Subcutaneous abdominal adipose tissue (tissue), 5 donors: ENCODE measurements around the gene ATP9B.

Experiments used
- H3K27ac ChIP-seq: one replicate; pipeline ENCODE4 v1.7.0; 2013; ENCODE audit warnings: low read depth, mild to moderate bottlenecking, inconsistent platforms, low read length, moderate library complexity
- H3K27me3 ChIP-seq, 5 donors: one replicate each; pipeline ENCODE4 v1.7.0; 2013; ENCODE audit warnings: low read length in 5 of 5, inconsistent platforms in 1 of 5; ENCODE audit not compliant: control insufficient read depth in 5 of 5, insufficient read depth in 4 of 5
- H3K36me3 ChIP-seq, 5 donors: one replicate each; pipeline ENCODE4 v1.7.0; 2013; ENCODE audit warnings: low read length in 5 of 5; ENCODE audit not compliant: control insufficient read depth in 5 of 5, insufficient read depth in 5 of 5
- H3K4me1 ChIP-seq, 5 donors: one replicate each; pipeline ENCODE4 v1.7.0; 2013; ENCODE audit warnings: low read length in 5 of 5, mild to moderate bottlenecking in 3 of 5, moderate library complexity in 1 of 5; ENCODE audit not compliant: control insufficient read depth in 5 of 5, insufficient read depth in 5 of 5
- H3K4me3 ChIP-seq, 5 donors: one replicate each; pipeline ENCODE4 v1.7.0; 2013; ENCODE audit warnings: low read length in 5 of 5, low read depth in 1 of 5
- H3K9ac ChIP-seq, 5 donors: one replicate each; pipeline ENCODE4 v1.7.0; 2013; ENCODE audit warnings: low read length in 5 of 5, mild to moderate bottlenecking in 4 of 5, moderate library complexity in 3 of 5
- H3K9me3 ChIP-seq, 5 donors: one replicate each; pipeline ENCODE4 v1.7.0; 2013; ENCODE audit warnings: low read length in 5 of 5; ENCODE audit not compliant: control insufficient read depth in 5 of 5
- donor health status: healthy.
- donor health status: healthy.
- donor health status: healthy.
- donor health status: healthy.
- donor health status: healthy.

The ATP9B gene

DNA sequence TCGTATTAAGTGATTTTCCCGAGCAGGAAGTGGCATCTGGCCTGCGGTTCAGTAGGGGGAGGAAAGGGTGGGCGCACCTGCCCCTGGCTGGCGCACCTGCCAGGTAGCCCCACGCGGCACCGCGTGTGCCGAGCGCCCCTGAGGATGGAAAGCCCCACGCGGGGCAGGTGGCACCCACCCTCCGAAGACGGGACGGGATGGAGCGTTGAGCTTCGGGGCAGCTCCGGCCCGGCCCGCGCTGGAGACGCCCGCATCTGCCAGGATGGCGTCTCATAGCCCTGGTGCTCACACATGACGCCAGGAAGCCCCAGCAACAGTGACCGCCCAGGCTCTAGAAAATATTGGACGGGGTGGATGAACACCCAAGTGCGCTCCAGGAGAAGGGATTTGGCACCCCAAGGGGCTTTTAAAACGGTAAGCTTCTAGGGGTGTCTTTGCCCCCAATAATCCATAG is 324.0 kb downstream of the ATP9B start:
- no peaks in the 10 kb centered on the region for H3K36me3 ChIP-seq
- H3K9me3 ChIP-seq, result no peaks in the 10 kb centered on the region
- H3K27ac ChIP-seq, result peak overlapping the region; percentile 82
- H3K4me1 ChIP-seq, result peaks cover 3 to 25% (median 22%) of the 10 kb centered on the region in 5 donors
- H3K9ac ChIP-seq, result peak overlapping the region in 4 of 5 donors; percentile 12 to 83 (median 54)
- peaks cover 8 to 22% (median 18%) of the 10 kb centered on the region in 5 donors for H3K27me3 ChIP-seq
- H3K4me3 ChIP-seq, result peak overlapping the region; percentile 4 to 68 (median 57)

GRCh38 chr18:79393635-79394533 is 324.7 kb downstream of the ATP9B start:
- Histone ChIP-seq H3K4me1 (peaks cover 3 to 25% (median 22%) of the 10 kb centered on the region in 5 donors), H3K36me3 (no peaks in the 10 kb centered on the region), H3K27me3 (peaks cover 6 to 15% (median 12%) of the 10 kb centered on the region in 5 donors), H3K9ac (peak overlapping the region in 4 of 5 donors; percentile 59 to 83 (median 73)), H3K9me3 (no peaks in the 10 kb centered on the region), H3K27ac (peak overlapping the region; percentile 82), H3K4me3 (peak overlapping the region; percentile 8 to 68 (median 59))

GRCh38 chr18:79394534-79395307 is 325.5 kb downstream of the ATP9B start:
- Histone ChIP-seq H3K4me1 (peaks cover 3 to 33% (median 30%) of the 10 kb centered on the region in 5 donors), H3K36me3 (no peaks in the 10 kb centered on the region), H3K27ac (peak overlapping the region; percentile 82), H3K4me3 (peak overlapping the region in 4 of 5 donors; percentile 53 to 68 (median 58)), H3K9me3 (no peaks in the 10 kb centered on the region), H3K9ac (peak overlapping the region in 4 of 5 donors; percentile 59 to 82 (median 73)), H3K27me3 (peaks cover 4 to 10% (median 6%) of the 10 kb centered on the region in 5 donors)

GRCh38 chr18:79395308-79395640 is 326.1 kb downstream of the ATP9B start:
- Histone ChIP-seq H3K4me1 (peaks cover 3 to 34% (median 30%) of the 10 kb centered on the region in 5 donors), H3K4me3 (peak overlapping the region in 4 of 5 donors; percentile 53 to 68 (median 58)), H3K36me3 (no peaks in the 10 kb centered on the region), H3K27me3 (peaks cover 3 to 8% (median 5%) of the 10 kb centered on the region in 5 donors), H3K27ac (no peak overlapping the region), H3K9ac (no peak overlapping the region), H3K9me3 (no peaks in the 10 kb centered on the region)

DNA sequence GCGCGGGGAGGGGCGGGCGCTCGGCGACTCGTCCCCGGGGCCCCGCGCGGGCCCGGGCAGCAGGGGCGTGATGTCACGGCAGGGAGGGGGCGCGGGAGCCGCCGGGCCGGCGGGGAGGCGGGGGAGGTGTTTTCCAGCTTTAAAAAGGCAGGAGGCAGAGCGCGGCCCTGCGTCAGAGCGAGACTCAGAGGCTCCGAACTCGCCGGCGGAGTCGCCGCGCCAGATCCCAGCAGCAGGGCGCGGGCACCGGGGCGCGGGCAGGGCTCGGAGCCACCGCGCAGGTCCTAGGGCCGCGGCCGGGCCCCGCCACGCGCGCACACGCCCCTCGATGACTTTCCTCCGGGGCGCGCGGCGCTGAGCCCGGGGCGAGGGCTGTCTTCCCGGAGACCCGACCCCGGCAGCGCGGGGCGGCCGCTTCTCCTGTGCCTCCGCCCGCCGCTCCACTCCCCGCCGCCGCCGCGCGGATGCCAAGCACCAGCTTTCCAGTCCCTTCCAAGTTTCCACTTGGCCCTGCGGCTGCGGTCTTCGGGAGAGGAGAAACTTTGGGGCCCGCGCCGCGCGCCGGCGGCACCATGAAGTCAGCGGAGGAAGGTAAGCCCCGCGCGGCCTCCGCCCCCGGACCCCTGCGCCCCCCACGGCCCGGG is 326.7 kb downstream of the ATP9B start, which contains the start of gene NFATC1:
Gene NFATC1 (plus strand): TSS at position 170 of the 644 bp plus-strand sequence. CDS start 295 bp downstream, at position 465.
- H3K4me3 ChIP-seq, result peak within 1 kb of the TSS in 4 of 5 donors; percentile 65 to 77 (median 68)
- H3K4me1 ChIP-seq, result peaks cover 3 to 34% (median 31%) of the 10 kb centered on the region in 5 donors
- peaks cover 3 to 7% (median 5%) of the 10 kb centered on the region in 5 donors for H3K27me3 ChIP-seq
- no peaks in the 10 kb centered on the region for H3K9me3 ChIP-seq
- H3K36me3 ChIP-seq, result no peaks in the 10 kb centered on the region
- H3K27ac ChIP-seq, result peak within 1 kb of the TSS; percentile 82
- H3K9ac ChIP-seq, result peak within 1 kb of the TSS in 4 of 5 donors; percentile 59 to 82 (median 73)

- H3K27ac ChIP-seq, result no peak overlapping the region
- H3K9ac ChIP-seq, result peak overlapping the region in 3 of 5 donors; percentile 23 to 72 (median 45)
- no peaks in the 10 kb centered on the region for H3K9me3 ChIP-seq
- no peaks in the 10 kb centered on the region for H3K36me3 ChIP-seq
- peaks cover 3 to 41% (median 37%) of the 10 kb centered on the region in 5 donors for H3K4me1 ChIP-seq
- peaks cover 0 to 5% (median 3%) of the 10 kb centered on the region in 5 donors for H3K27me3 ChIP-seq
- peak overlapping the region in 4 of 5 donors; percentile 65 to 77 (median 68) for H3K4me3 ChIP-seq
Measured at GRCh38 chr18:79396431-79397246, 327.4 kb downstream of the ATP9B start.

- Histone ChIP-seq H3K4me1 (peaks cover 3 to 48% (median 40%) of the 10 kb centered on the region in 5 donors), H3K9me3 (no peaks in the 10 kb centered on the region), H3K27me3 (peaks cover 0 to 1% (median 0%) of the 10 kb centered on the region in 5 donors), H3K27ac (no peak overlapping the region), H3K36me3 (no peaks in the 10 kb centered on the region), H3K4me3 (peak overlapping the region in 3 of 5 donors; percentile 65 to 77 (median 66)), H3K9ac (no peak overlapping the region)
Measured at GRCh38 chr18:79397247-79397829, 328.1 kb downstream of the ATP9B start.

GRCh38 chr18:79397830-79398761 is 328.9 kb downstream of the ATP9B start:
- no peaks in the 10 kb centered on the region for H3K27me3 ChIP-seq
- peak overlapping the region in 2 of 5 donors; percentile 10 to 11 for H3K4me3 ChIP-seq
- no peaks in the 10 kb centered on the region for H3K36me3 ChIP-seq
- no peak overlapping the region for H3K9ac ChIP-seq
- H3K27ac ChIP-seq, result no peak overlapping the region
- no peaks in the 10 kb centered on the region for H3K9me3 ChIP-seq
- peaks cover 0 to 52% (median 45%) of the 10 kb centered on the region in 5 donors for H3K4me1 ChIP-seq
